SH-SY5Y (cell line): ENCODE measurements around the gene DHH.

ENCODE experiments used
- GATA2 ChIP-seq: IDR thresholded peaks from 2 replicates; pipeline ENCODE4 v1.6.1; 2011; ENCODE audit warnings: mild to moderate bottlenecking, low read depth, low read length
- GATA3 ChIP-seq: IDR thresholded peaks from 2 replicates; pipeline ENCODE4 v1.6.1; 2011; ENCODE audit warnings: low read depth, mild to moderate bottlenecking, low read length, moderate library complexity

- TF ChIP-seq GATA2, result no peak
- TF ChIP-seq GATA3, result no peak
Measured at GRCh38 chr12:49094975-49095365, 369 bp upstream of the DHH start.
